Testis (tissue), 3 donors: ENCODE measurements around the gene NDUFA3. TPM values are rescaled to one million over a fixed set of nuclear protein-coding genes. Genes with fewer than 3 reads are reported as not detected.

Source experiments
- DNase-seq: peaks from one replicate; pipeline ENCODE4 v3.0.0-alpha.2; 2019
- H3K27ac ChIP-seq, 2 donors: fragments of 200-600 bp; sonication (generic); one replicate each; pipeline ENCODE4 v1.5.1; 2019
- H3K27me3 ChIP-seq: fragments of 200-600 bp; sonication (generic); one replicate; pipeline ENCODE4 v1.5.1; 2019
- H3K36me3 ChIP-seq: fragments of 200-600 bp; sonication (generic); one replicate; pipeline ENCODE4 v1.5.1; 2017; ENCODE audit warnings: low read depth; ENCODE audit errors: missing control alignments
- H3K4me1 ChIP-seq: fragments of 200-600 bp; sonication (generic); one replicate; pipeline ENCODE4 v1.5.1; 2019
- H3K4me3 ChIP-seq, 2 donors: fragments of 200-600 bp; sonication (generic); one replicate each; pipeline ENCODE4 v1.5.1; 2017 to 2019
- H3K9me3 ChIP-seq: fragments of 200-600 bp; sonication (generic); one replicate; pipeline ENCODE4 v1.5.1; 2017
- CTCF ChIP-seq, 3 experiments: fragments of 450-650 bp in 2 of 3; fragments of 200-600 bp in 1 of 3; sonication (generic) in 1 of 3; IDR thresholded peaks; one replicate each; pipeline ENCODE4 v1.5.1; 2016 to 2019; ENCODE audit warnings: antibody characterized with exemption in 3 of 3, mild to moderate bottlenecking in 2 of 3, moderate library complexity in 1 of 3
- POLR2A ChIP-seq: fragments of 450-650 bp; IDR thresholded peaks from one replicate; pipeline ENCODE4 v1.6.1; 2017; ENCODE audit warnings: antibody characterized with exemption, mild to moderate bottlenecking, moderate library complexity
- WGBS, 2 donors: methylation state at CpG; one replicate each; pipeline ENCODE4 v1.1.5; 2018; 5-methylcytosine and 5-hydroxymethylcytosine counted together
- intact Hi-C: fragments of 100-400 bp; cut with DNase I; formaldehyde crosslinking; loops from one replicate; pipeline ENCODE4 v1.15.1; 2023; ENCODE audit warnings: low total_unique reads
- polyA plus RNA-seq: library from polyadenylated mRNA; stranded (reverse); fragments of 350-450 nt; fragmentation: Illumina TruSeq; extraction: RNeasy Lipid Tissue Mini Kit (QIAGEN cat#74804); gene quantifications from one replicate; pipeline ENCODE4 v1.2.3, GENCODE V29; 2014; ENCODE audit warnings: low read depth, low replicate concordance; ENCODE audit not compliant: insufficient read depth
- total RNA-seq, 2 donors: library from RNA; depleted of rRNA; stranded (reverse); fragments of >200 nt; gene quantifications; one replicate each; pipeline ENCODE4 v1.2.3, GENCODE V29; 2016

NDUFA3 gene
- total and polyA plus RNA-seq, 3 donors from 2014 or later = 40.0 to 251 (median 55.6) TPM

- Histone ChIP-seq H3K4me3 (no peak overlapping the region), H3K27me3 (no peaks in the 10 kb centered on the region), H3K27ac (peak overlapping the region in 1 of 2 donors; percentile 25), H3K4me1 (peaks cover 8% of the 10 kb centered on the region), H3K9me3 (no peaks in the 10 kb centered on the region), H3K36me3 (no peaks in the 10 kb centered on the region)
- 82 to 83% methylated on average over 8 to 10 of the region's 10 CpGs for WGBS, 2 donors
- intact Hi-C loops = no loop called here
- no peak for TF ChIP-seq CTCF (IDR thresholded peaks at IDR 0.05)
- no peak for TF ChIP-seq POLR2A
- no peak for DNase-seq
Observed at GRCh38 chr19:54153731-54154326, 51.2 kb downstream of the NDUFA3 start.

- Histone ChIP-seq H3K4me3 (no peak overlapping the region), H3K9me3 (no peaks in the 10 kb centered on the region), H3K27me3 (no peaks in the 10 kb centered on the region), H3K36me3 (no peaks in the 10 kb centered on the region), H3K27ac (no peak overlapping the region), H3K4me1 (peaks cover 9% of the 10 kb centered on the region)
- intact Hi-C loops = no loop called here
- 70 to 77% methylated on average over 12 to 18 of the region's 18 CpGs for WGBS, 2 donors
- no peak for TF ChIP-seq CTCF (IDR thresholded peaks at IDR 0.05)
- no peak for TF ChIP-seq POLR2A
- no peak for DNase-seq
Observed at GRCh38 chr19:54154603-54155345, 52.1 kb downstream of the NDUFA3 start.

GRCh38 chr19:54155694-54156093 is 53.0 kb downstream of the NDUFA3 start:
- intact Hi-C loops = no loop called here
- no peak overlapping the region for H3K4me3 ChIP-seq
- TF ChIP-seq CTCF (IDR thresholded peaks at IDR 0.05) (no peak), POLR2A (no peak)
- no peaks in the 10 kb centered on the region for H3K9me3 ChIP-seq
- no peak overlapping the region for H3K27ac ChIP-seq
- DNase-seq = no peak
- H3K27me3 ChIP-seq = no peaks in the 10 kb centered on the region
- H3K36me3 ChIP-seq = no peaks in the 10 kb centered on the region
- 55 to 78% methylated on average over 16 to 19 of the region's 19 CpGs for WGBS, 2 donors
- peaks cover 14% of the 10 kb centered on the region for H3K4me1 ChIP-seq

GRCh38 chr19:54156490-54156889 is 53.8 kb downstream of the NDUFA3 start:
- no peaks in the 10 kb centered on the region for H3K9me3 ChIP-seq
- DNase-seq = no peak
- no peaks in the 10 kb centered on the region for H3K27me3 ChIP-seq
- intact Hi-C loops = no loop called here
- H3K4me1 ChIP-seq = peaks cover 20% of the 10 kb centered on the region
- WGBS, 2 donors = 73 to 77% methylated on average over 9 to 11 of the region's 11 CpGs
- no peak overlapping the region for H3K27ac ChIP-seq
- no peak for TF ChIP-seq POLR2A
- TF ChIP-seq CTCF (IDR thresholded peaks at IDR 0.05) = no peak
- no peak overlapping the region for H3K4me3 ChIP-seq
- H3K36me3 ChIP-seq = no peaks in the 10 kb centered on the region
